Choroid plexus epithelial cell (primary cell): ENCODE results near the gene UPK3BL1.
"Not testable (repeated sequence)": the region's sequence is repeated elsewhere in the genome, so short reads cannot be mapped to it uniquely, and the experiment has no call there.

Experiments
- DNase-seq: peaks from one replicate; pipeline ENCODE4 v3.0.0-alpha.2; 2010; ENCODE audit warnings: low read depth
- H3K4me3 ChIP-seq: 2 replicates; pipeline ENCODE4 v1.5.1; 2011; ENCODE audit warnings: low read depth, mild to moderate bottlenecking, control low read depth, low read length, moderate library complexity

Gene UPK3BL1

DNA sequence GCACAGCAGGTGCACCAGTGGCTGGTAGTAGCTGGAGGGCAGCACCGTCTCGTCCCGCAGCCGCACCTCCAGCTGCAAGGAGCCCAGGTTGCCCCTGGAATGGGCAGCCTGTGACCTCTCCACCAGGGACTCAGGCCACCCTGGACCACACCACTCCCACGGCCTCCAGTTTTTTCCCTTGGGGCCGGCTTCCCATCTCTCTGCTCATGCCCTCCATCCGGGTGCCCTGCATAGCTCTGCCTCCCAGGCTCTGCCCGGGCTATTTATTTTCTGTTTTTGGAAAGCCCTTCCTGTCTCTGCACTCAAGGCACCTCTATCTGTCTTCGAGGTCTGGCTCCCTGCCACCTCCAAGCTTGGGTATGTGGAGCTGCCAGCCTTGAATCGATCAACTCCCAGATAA, 46.6 kb downstream of the UPK3BL1 start:
- H3K4me3 ChIP-seq, DNase-seq: not testable (repeated sequence)

DNA sequence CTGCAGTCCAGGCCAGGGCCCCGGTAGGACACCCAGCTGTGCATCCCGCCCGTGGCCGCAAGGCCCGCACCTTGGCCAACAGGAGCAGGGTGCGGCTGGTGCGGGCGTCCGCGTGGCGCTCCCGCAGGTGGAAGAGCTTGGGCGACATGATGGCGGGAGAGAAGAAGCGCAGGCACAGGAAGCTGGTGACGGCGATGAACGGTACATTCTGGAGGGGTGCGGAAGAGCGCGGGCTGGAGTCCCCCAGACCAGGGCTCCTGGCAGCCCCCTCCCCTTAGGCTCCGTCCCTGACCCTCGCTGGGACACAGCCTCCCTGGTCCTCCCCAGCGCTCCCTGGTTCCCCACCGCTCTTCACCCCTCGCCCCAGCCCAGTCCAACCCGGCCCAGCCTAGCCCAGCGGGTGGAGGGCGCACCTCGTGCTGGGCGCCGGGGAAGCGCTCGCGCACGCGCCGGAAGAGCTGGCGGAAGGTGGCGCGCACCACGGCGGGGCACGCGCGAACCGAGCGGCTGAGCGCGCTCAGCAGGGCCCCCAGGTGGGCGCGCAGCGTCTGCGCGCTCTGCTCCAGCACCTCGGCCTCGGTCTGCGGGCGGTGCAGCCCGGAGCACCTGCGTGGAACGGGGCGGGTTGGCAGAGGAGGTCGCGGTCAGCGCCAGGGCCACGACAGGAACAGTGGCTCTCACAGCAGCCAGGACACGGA, 48.8 kb downstream of the UPK3BL1 start:
- H3K4me3 ChIP-seq, DNase-seq: not testable (repeated sequence)

DNA sequence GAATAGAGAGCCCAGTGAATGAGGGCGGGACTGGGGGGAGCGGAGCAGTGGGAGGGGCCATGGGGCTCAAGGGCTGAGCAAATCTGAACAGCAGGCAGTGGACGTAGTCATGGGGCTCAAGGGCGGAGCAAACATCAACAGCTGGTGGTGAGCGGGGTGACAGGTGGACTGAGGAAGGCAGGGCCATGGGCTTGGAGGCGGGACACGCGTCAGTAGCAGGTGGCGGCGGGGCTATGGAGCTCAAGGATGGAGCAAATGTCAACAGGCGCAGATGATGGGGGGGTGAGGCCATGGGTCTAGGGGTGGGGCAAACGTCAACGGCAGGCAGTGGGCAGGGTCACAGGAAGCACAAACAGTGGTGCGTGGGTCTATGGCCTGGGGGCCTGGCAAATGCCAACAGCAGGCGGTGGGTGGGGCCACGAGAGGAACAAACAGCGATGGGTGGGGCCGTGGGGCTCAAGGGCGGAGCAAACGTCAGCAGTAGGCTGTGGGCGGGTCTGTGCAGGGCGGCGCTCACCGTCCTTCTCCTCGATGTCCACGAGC, 50.0 kb downstream of the UPK3BL1 start:
- not testable (repeated sequence) for DNase-seq, H3K4me3 ChIP-seq

DNA sequence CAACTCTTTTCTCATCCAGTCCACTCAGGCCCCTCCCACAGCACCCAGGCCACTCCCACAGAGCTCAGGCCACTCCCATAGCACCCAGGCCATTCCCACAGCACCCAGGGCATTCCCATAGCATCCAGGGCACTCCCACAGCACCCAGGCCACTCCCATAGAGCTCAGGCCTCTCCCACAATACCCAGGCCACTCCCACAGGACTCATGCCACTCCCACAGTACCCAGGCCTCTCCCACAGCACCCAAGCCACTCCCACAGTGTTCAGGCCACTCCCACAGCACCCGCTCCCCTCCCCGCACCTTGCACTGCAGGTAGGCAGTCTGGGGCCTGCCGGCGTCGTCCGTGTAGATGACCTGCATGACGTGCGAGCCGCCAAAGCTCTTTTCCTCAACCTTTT, 52.7 kb downstream of the UPK3BL1 start:
- not testable (repeated sequence) for DNase-seq, H3K4me3 ChIP-seq
